Neuronal stem cell (in vitro differentiated cells): ENCODE measurements around the gene SH3D19.

ENCODE experiments used
- DNase-seq: peaks from one replicate; pipeline ENCODE4 v3.0.0-alpha.2; 2013; ENCODE audit warnings: low spot score
- H2AFZ ChIP-seq: one replicate; pipeline ENCODE4 v1.6.1; 2013; ENCODE audit warnings: mild to moderate bottlenecking, low read length, inconsistent platforms
- H2AK5ac ChIP-seq: 2 replicates; pipeline ENCODE4 v1.6.1; 2013; ENCODE audit warnings: low read depth, mild to moderate bottlenecking, inconsistent platforms, low read length, moderate library complexity, mixed read lengths
- H2BK120ac ChIP-seq: 2 replicates; pipeline ENCODE4 v1.6.1; 2013; ENCODE audit warnings: low read depth, mild to moderate bottlenecking, inconsistent platforms, low read length, moderate library complexity, mixed read lengths
- H2BK12ac ChIP-seq: one replicate; pipeline ENCODE4 v1.6.1; 2013; ENCODE audit warnings: low read length, inconsistent platforms
- H2BK15ac ChIP-seq: 2 replicates; pipeline ENCODE4 v1.6.1; 2013; ENCODE audit warnings: mild to moderate bottlenecking, low read length, inconsistent platforms, mixed read lengths
- H2BK5ac ChIP-seq: one replicate; pipeline ENCODE4 v1.6.1; 2013; ENCODE audit warnings: inconsistent platforms, mild to moderate bottlenecking, low read length, moderate library complexity
- H3K14ac ChIP-seq: one replicate; pipeline ENCODE4 v1.6.1; 2013; ENCODE audit warnings: low read length, inconsistent platforms
- H3K18ac ChIP-seq: 2 replicates; pipeline ENCODE4 v1.6.1; 2013; ENCODE audit warnings: low read length, inconsistent platforms
- H3K23ac ChIP-seq: 2 replicates; pipeline ENCODE4 v1.6.1; 2013; ENCODE audit warnings: low read depth, mild to moderate bottlenecking, mixed read lengths, low read length, inconsistent platforms; ENCODE audit not compliant: poor library complexity
- H3K27ac ChIP-seq: replicated peaks from 3 replicates; pipeline ENCODE4 v1.5.1; 2013; ENCODE audit warnings: low read length, inconsistent platforms
- H3K27me3 ChIP-seq, 3 experiments: 2 replicates each; pipeline ENCODE4 v1.6.1; 2013; ENCODE audit warnings: low read length in 3 of 3, mild to moderate bottlenecking in 2 of 3, inconsistent platforms in 1 of 3, low read depth in 1 of 3, mixed read lengths in 1 of 3, moderate library complexity in 1 of 3; ENCODE audit not compliant: control insufficient read depth in 3 of 3, insufficient read depth in 3 of 3
- H3K36me3 ChIP-seq, 2 donors: replicated peaks in 1 of 2; 2 replicates each; pipeline ENCODE4 v1.6.1; 2013; ENCODE audit warnings: low read length in 2 of 2; ENCODE audit not compliant: control insufficient read depth in 2 of 2, insufficient read depth in 2 of 2
- H3K4ac ChIP-seq: 2 replicates; pipeline ENCODE4 v1.6.1; 2013; ENCODE audit warnings: inconsistent platforms, mild to moderate bottlenecking, low read length, moderate library complexity
- H3K4me1 ChIP-seq, 2 donors: 1 replicate in 1 of 2; 2 replicates in 1 of 2; pipeline ENCODE4 v1.6.1; 2013; ENCODE audit warnings: low read length in 2 of 2, low read depth in 1 of 2; ENCODE audit not compliant: control insufficient read depth in 2 of 2, insufficient read depth in 1 of 2
- H3K4me2 ChIP-seq: one replicate; pipeline ENCODE4 v1.6.1; 2013; ENCODE audit warnings: mild to moderate bottlenecking, low read length, inconsistent platforms; ENCODE audit not compliant: insufficient read depth, poor library complexity, severe bottlenecking
- H3K4me3 ChIP-seq, 2 donors: 2 replicates each; pipeline ENCODE4 v1.5.1; 2013; ENCODE audit warnings: low read length in 2 of 2, mild to moderate bottlenecking in 2 of 2, inconsistent platforms in 1 of 2, moderate library complexity in 1 of 2
- H3K79me1 ChIP-seq: one replicate; pipeline ENCODE4 v1.6.1; 2013; ENCODE audit warnings: low read depth, mild to moderate bottlenecking, inconsistent platforms, low read length, moderate library complexity
- H3K9ac ChIP-seq: one replicate; pipeline ENCODE4 v1.6.1; 2013; ENCODE audit warnings: mild to moderate bottlenecking, low read depth, low read length, inconsistent platforms; ENCODE audit not compliant: poor library complexity
- H3K9me3 ChIP-seq, 2 donors: replicated peaks in 1 of 2; 2 replicates each; pipeline versions ENCODE3 to v1.6.1; 2013; ENCODE audit warnings: low read length in 2 of 2, mild to moderate bottlenecking in 2 of 2, inconsistent platforms in 1 of 2, low read depth in 1 of 2, mixed read lengths in 1 of 2, moderate library complexity in 1 of 2; ENCODE audit not compliant: control insufficient read depth in 2 of 2, insufficient read depth in 1 of 2
- H4K8ac ChIP-seq: one replicate; pipeline ENCODE4 v1.6.1; 2013; ENCODE audit warnings: low read depth, mild to moderate bottlenecking, inconsistent platforms, low read length, moderate library complexity
- H4K91ac ChIP-seq: one replicate; pipeline ENCODE4 v1.6.1; 2013; ENCODE audit warnings: low read length, low read depth, mild to moderate bottlenecking, inconsistent platforms; ENCODE audit not compliant: poor library complexity
- WGBS, 2 donors: extraction: QIAGEN DNeasy Blood & Tissue Kit; methylation state at CpG; one replicate each; pipeline ENCODE4 v1.1.7; 2013; ENCODE audit warnings: missing lambda C conversion rate in 2 of 2, mixed read lengths in 1 of 2; ENCODE audit not compliant: insufficient read length in 2 of 2, insufficient replicate concordance in 1 of 2; ENCODE audit errors: extremely low coverage in 2 of 2; 5-methylcytosine and 5-hydroxymethylcytosine counted together

The SH3D19 gene

GRCh38 chr4:151251603-151252304 is 73.7 kb downstream of the SH3D19 start:
- Histone ChIP-seq H3K9ac (no peak overlapping the region), H2AK5ac (no peak overlapping the region), H3K23ac (no peak overlapping the region), H3K18ac (no peak overlapping the region), H3K4ac (no peak overlapping the region), H2BK12ac (no peak overlapping the region), H3K4me3 (no peak overlapping the region), H3K79me1 (no peaks in the 10 kb centered on the region), H4K91ac (no peak overlapping the region), H2BK120ac (no peak overlapping the region), H2BK15ac (no peak overlapping the region), H3K4me2 (no peak overlapping the region), H2BK5ac (no peak overlapping the region), H4K8ac (no peak overlapping the region), H3K36me3 (peaks cover 0 to 14% of the 10 kb centered on the region in 2 donors), H2AFZ (no peak overlapping the region), H3K27me3 (no peaks in the 10 kb centered on the region), H3K4me1 (peaks cover 0 to 6% of the 10 kb centered on the region in 2 donors), H3K27ac (no peak overlapping the region), H3K14ac (no peak overlapping the region), H3K9me3 (peaks cover 0 to 11% of the 10 kb centered on the region in 2 donors)
- DNase-seq: no peak
- no CpG with 5 or more reads among the region's 2 CpGs for WGBS, 2 donors

GRCh38 chr4:151250706-151251105 is 74.7 kb downstream of the SH3D19 start:
- Histone ChIP-seq H3K23ac (no peak overlapping the region), H3K27me3 (no peaks in the 10 kb centered on the region), H2BK5ac (no peak overlapping the region), H2AK5ac (no peak overlapping the region), H3K36me3 (peaks cover 0 to 6% of the 10 kb centered on the region in 2 donors), H2BK12ac (no peak overlapping the region), H3K4me3 (no peak overlapping the region), H4K8ac (no peak overlapping the region), H3K9me3 (peaks cover 0 to 4% of the 10 kb centered on the region in 2 donors), H4K91ac (no peak overlapping the region), H3K9ac (no peak overlapping the region), H3K27ac (peak overlapping the region; percentile 51), H3K18ac (no peak overlapping the region), H2BK120ac (no peak overlapping the region), H3K4ac (no peak overlapping the region), H3K4me1 (peaks cover 0 to 6% of the 10 kb centered on the region in 2 donors), H3K14ac (no peak overlapping the region), H2AFZ (no peak overlapping the region), H3K4me2 (no peak overlapping the region), H2BK15ac (no peak overlapping the region), H3K79me1 (no peaks in the 10 kb centered on the region)
- DNase-seq: peak; percentile 40
- no CpG with 5 or more reads among the region's 5 CpGs for WGBS, 2 donors

GRCh38 chr4:151248519-151248918 is 76.9 kb downstream of the SH3D19 start:
- no peak for DNase-seq
- Histone ChIP-seq H2BK15ac (no peak overlapping the region), H3K9ac (no peak overlapping the region), H3K27ac (no peak overlapping the region), H3K79me1 (no peaks in the 10 kb centered on the region), H3K27me3 (no peaks in the 10 kb centered on the region), H2BK5ac (no peak overlapping the region), H3K4me1 (peaks cover 0 to 6% of the 10 kb centered on the region in 2 donors), H3K18ac (no peak overlapping the region), H2BK120ac (no peak overlapping the region), H4K8ac (no peak overlapping the region), H4K91ac (no peak overlapping the region), H2BK12ac (no peak overlapping the region), H3K23ac (no peak overlapping the region), H2AFZ (no peak overlapping the region), H3K36me3 (peaks cover 0 to under 1% of the 10 kb centered on the region in 2 donors), H3K9me3 (no peaks in the 10 kb centered on the region), H3K4me2 (no peak overlapping the region), H2AK5ac (no peak overlapping the region), H3K4ac (no peak overlapping the region), H3K14ac (no peak overlapping the region), H3K4me3 (no peak overlapping the region)
- WGBS, 2 donors: no CpG with 5 or more reads among the region's 2 CpGs

- no peaks in the 10 kb centered on the region for H3K79me1 ChIP-seq
Observed at GRCh38 chr4:151247395-151247794, 78.0 kb downstream of the SH3D19 start.

More at GRCh38 chr4:151247395-151247794, 78.0 kb downstream of the SH3D19 start:
- H3K4ac ChIP-seq: no peak overlapping the region
- H2AK5ac ChIP-seq: no peak overlapping the region
- no peak overlapping the region for H3K4me3 ChIP-seq
- no peak overlapping the region for H3K9ac ChIP-seq
- H2BK5ac ChIP-seq: no peak overlapping the region
- DNase-seq: no peak
- H3K36me3 ChIP-seq: no peaks in the 10 kb centered on the region
- H2BK12ac ChIP-seq: no peak overlapping the region
- no peak overlapping the region for H3K27ac ChIP-seq
- no peak overlapping the region for H2AFZ ChIP-seq
- no peaks in the 10 kb centered on the region for H3K27me3 ChIP-seq
- H3K9me3 ChIP-seq: no peaks in the 10 kb centered on the region
- no peak overlapping the region for H3K18ac ChIP-seq
- H2BK120ac ChIP-seq: no peak overlapping the region
- H4K91ac ChIP-seq: no peak overlapping the region
- H3K14ac ChIP-seq: no peak overlapping the region
- WGBS, 2 donors: no CpG with 5 or more reads among the region's 2 CpGs
- H4K8ac ChIP-seq: no peak overlapping the region
- H3K4me2 ChIP-seq: no peak overlapping the region
- H3K4me1 ChIP-seq: peaks cover 5 to 6% of the 10 kb centered on the region in 2 donors
- no peak overlapping the region for H3K23ac ChIP-seq
- no peak overlapping the region for H2BK15ac ChIP-seq
